Fibroblast of lung (primary cell): Measurements from ENCODE around the gene CEP63.

ENCODE experiments used
- CTCF ChIP-seq, 2 donors: IDR thresholded peaks in 1 of 2; conservative IDR thresholded peaks in 1 of 2; 1 replicate in 1 of 2; 2 replicates in 1 of 2; pipeline ENCODE4 v1.5.1; 2011 to 2012; ENCODE audit warnings: low read length in 2 of 2, control low read depth in 1 of 2, inconsistent platforms in 1 of 2, low read depth in 1 of 2, mild to moderate bottlenecking in 1 of 2
- EZH2 ChIP-seq: IDR thresholded peaks from 2 replicates; pipeline ENCODE4 v1.5.1; 2012; ENCODE audit warnings: low read length, control low read depth, mild to moderate bottlenecking; ENCODE audit errors: missing control alignments

- no peak for TF ChIP-seq CTCF (conservative IDR thresholded peaks at IDR 0.05 in 1 of 2, IDR thresholded peaks at IDR 0.05 in 1 of 2; ENCODE audit: low read depth in 1 of 2, low read length in 2 of 2)
- TF ChIP-seq EZH2 = no peak
Observed at GRCh38 chr3:134517791-134518190, 31.9 kb downstream of the CEP63 start.
